WTC11 (cell line): ENCODE results near the gene KRT1. TPM values are rescaled to one million over a fixed set of nuclear protein-coding genes. Genes with fewer than 3 reads are reported as not detected.

Experiments used
- ATAC-seq: fragments of 200-7000 bp; cut with Tn5 transposase; 2 replicates; pipeline ENCODE4 v1.10.0; 2021; ENCODE audit warnings: mild to moderate bottlenecking, moderate library complexity
- CTCF ChIA-PET: fragments of 300-600 bp; sonication (Branson Sonifier 250); formaldehyde crosslinking; loops from one replicate; lab custom pipeline; 2021; ENCODE audit warnings: antibody characterized with exemption; lab: Charles Lee
- POLR2A ChIA-PET: fragments of 350-600 bp; sonication (Branson Sonifier 250); formaldehyde crosslinking; loops from one replicate; lab custom pipeline; 2021; ENCODE audit warnings: antibody characterized with exemption; lab: Charles Lee
- DNase-seq: peaks from one replicate; pipeline ENCODE4 v3.0.0; 2021; ENCODE audit warnings: low spot score
- H3K27ac Mint-ChIP-seq: 2 replicates; pipeline ENCODE4 v1.8.0; 2021; ENCODE audit warnings: mixed read lengths
- H3K27me3 Mint-ChIP-seq: 2 replicates; pipeline ENCODE4 v1.8.0; 2021; ENCODE audit warnings: low read depth, mild to moderate bottlenecking, moderate library complexity, mixed read lengths
- H3K36me3 Mint-ChIP-seq: 2 replicates; pipeline ENCODE4 v1.8.0; 2021; ENCODE audit warnings: mixed read lengths
- H3K4me1 Mint-ChIP-seq: 2 replicates; pipeline ENCODE4 v1.8.0; 2022; ENCODE audit warnings: mixed read lengths
- H3K4me3 Mint-ChIP-seq: 2 replicates; pipeline ENCODE4 v1.8.0; 2021; ENCODE audit warnings: mild to moderate bottlenecking, moderate library complexity, mixed read lengths
- H3K9me3 Mint-ChIP-seq: 2 replicates; pipeline ENCODE4 v1.8.0; 2021; ENCODE audit warnings: mixed read lengths
- AFF4 ChIP-seq: sonication (generic); formaldehyde crosslinking; IDR thresholded peaks from 2 replicates; pipeline ENCODE4 v1.8.1; 2023; ENCODE audit warnings: mild to moderate bottlenecking, missing genetic modification reagents, borderline replicate concordance
- ATF1 ChIP-seq: sonication (generic); formaldehyde crosslinking; IDR thresholded peaks from 2 replicates; pipeline ENCODE4 v1.8.1; 2023; ENCODE audit warnings: mild to moderate bottlenecking, moderate library complexity, missing genetic modification reagents
- E2F5 ChIP-seq: sonication (generic); formaldehyde crosslinking; IDR thresholded peaks from 2 replicates; pipeline ENCODE4 v1.8.1; 2022; ENCODE audit warnings: mild to moderate bottlenecking, moderate library complexity, missing genetic modification reagents
- FOXJ3 ChIP-seq: sonication (generic); formaldehyde crosslinking; IDR thresholded peaks from 2 replicates; pipeline ENCODE4 v1.9.0; 2021; ENCODE audit warnings: missing genetic modification reagents, mild to moderate bottlenecking, borderline replicate concordance
- FOXP4 ChIP-seq: sonication (generic); formaldehyde crosslinking; IDR thresholded peaks from 2 replicates; pipeline ENCODE4 v1.8.0; 2022; ENCODE audit warnings: mild to moderate bottlenecking, missing genetic modification reagents
- GRHL2 ChIP-seq: fragments of 250-450 bp; sonication (Bioruptor Pico); IDR thresholded peaks from 2 replicates; pipeline ENCODE4 v1.8.0; 2022; ENCODE audit warnings: mild to moderate bottlenecking, moderate library complexity; ENCODE audit not compliant: insufficient replicate concordance, severe bottlenecking
- MYBL2 ChIP-seq: sonication (generic); formaldehyde crosslinking; IDR thresholded peaks from 2 replicates; pipeline ENCODE4 v1.8.1; 2023; ENCODE audit warnings: mild to moderate bottlenecking, moderate library complexity, missing genetic modification reagents
- NR2C2 ChIP-seq: sonication (generic); formaldehyde crosslinking; IDR thresholded peaks from 2 replicates; pipeline ENCODE4 v1.8.0; 2022; ENCODE audit warnings: mild to moderate bottlenecking, missing genetic modification reagents
- SMAD3 ChIP-seq: sonication (generic); formaldehyde crosslinking; IDR thresholded peaks from 2 replicates; pipeline ENCODE4 v1.8.0; 2022; ENCODE audit warnings: missing genetic modification reagents, mild to moderate bottlenecking, borderline replicate concordance
- SMAD4 ChIP-seq: sonication (generic); formaldehyde crosslinking; IDR thresholded peaks from 2 replicates; pipeline ENCODE4 v1.8.0; 2022; ENCODE audit warnings: mild to moderate bottlenecking, missing genetic modification reagents
- SOX15 ChIP-seq: fragments of 250-450 bp; sonication (Bioruptor Pico); IDR thresholded peaks from 2 replicates; pipeline ENCODE4 v1.9.0; 2021; ENCODE audit warnings: mild to moderate bottlenecking
- SP1 ChIP-seq: sonication (generic); formaldehyde crosslinking; conservative IDR thresholded peaks from 2 replicates; pipeline ENCODE4 v1.8.1; 2022; ENCODE audit warnings: missing genetic modification reagents
- STAT6 ChIP-seq: sonication (generic); formaldehyde crosslinking; conservative IDR thresholded peaks from 2 replicates; pipeline ENCODE4 v1.8.1; 2023; ENCODE audit warnings: mild to moderate bottlenecking, low read depth, missing genetic modification reagents, moderate library complexity
- USF1 ChIP-seq: sonication (generic); formaldehyde crosslinking; IDR thresholded peaks from 2 replicates; pipeline ENCODE4 v1.8.0; 2022; ENCODE audit warnings: mild to moderate bottlenecking, missing genetic modification reagents
- ZNF219 ChIP-seq: sonication (generic); formaldehyde crosslinking; IDR thresholded peaks from 2 replicates; pipeline ENCODE4 v1.8.0; 2023; ENCODE audit warnings: missing genetic modification reagents, mild to moderate bottlenecking, borderline replicate concordance
- ZNF671 ChIP-seq: fragments of 250-450 bp; sonication (Bioruptor Pico); IDR thresholded peaks from 2 replicates; pipeline ENCODE4 v1.8.0; 2021; ENCODE audit warnings: mild to moderate bottlenecking
- ZSCAN18 ChIP-seq: fragments of 250-450 bp; sonication (Bioruptor Pico); IDR thresholded peaks from 2 replicates; pipeline ENCODE4 v2.1.2; 2022; ENCODE audit warnings: mild to moderate bottlenecking, moderate library complexity
- total RNA-seq: library from RNA; stranded (reverse); gene quantifications from 3 replicates; pipeline ENCODE4 v1.2.3, GENCODE V29; 2021

The KRT1 gene
- total RNA-seq, 1 experiment from 2014 or later: not detected

GRCh38 chr12:52721838-52722470 is 41.7 kb upstream of the KRT1 start:
- no peaks in the 10 kb centered on the region for H3K36me3 Mint-ChIP-seq
- DNase-seq (no peak), ATAC-seq (no peak)
- peaks cover 6% of the 10 kb centered on the region; the same call in 1 of the 2 replicates for H3K27me3 Mint-ChIP-seq
- ChIA-PET CTCF (no interaction called here), POLR2A (no interaction called here)
- H3K4me3 Mint-ChIP-seq: no peak overlapping the region
- H3K9me3 Mint-ChIP-seq: peaks cover 5% of the 10 kb centered on the region; the same call in 1 of the 2 replicates
- no peak overlapping the region for H3K27ac Mint-ChIP-seq
- no peaks in the 10 kb centered on the region for H3K4me1 Mint-ChIP-seq
- TF ChIP-seq GRHL2: no peak
- no peak for TF ChIP-seq FOXP4 (CRISPR knock-in tag)
- TF ChIP-seq FOXJ3 (CRISPR knock-in tag): no peak
- no peak for TF ChIP-seq ZNF671
- TF ChIP-seq ZSCAN18 (CRISPR knock-in tag): no peak
- TF ChIP-seq USF1 (CRISPR knock-in tag): no peak
- TF ChIP-seq E2F5 (CRISPR knock-in tag): no peak
- no peak for TF ChIP-seq SMAD3 (CRISPR knock-in tag)
- no peak for TF ChIP-seq ATF1 (CRISPR knock-in tag)
- TF ChIP-seq AFF4: no peak
- TF ChIP-seq NR2C2 (CRISPR knock-in tag): no peak
- no peak for TF ChIP-seq ZNF219
- no peak for TF ChIP-seq MYBL2 (CRISPR knock-in tag)
- TF ChIP-seq SOX15 (CRISPR knock-in tag): no peak
- no peak for TF ChIP-seq SP1 (CRISPR knock-in tag)
- TF ChIP-seq SMAD4 (CRISPR knock-in tag): no peak
- no peak for TF ChIP-seq STAT6
